Globus pallidus (tissue), 1 donor: Measurements from ENCODE around the gene CCDC187.

Source experiments
- DNase-seq: peaks from one replicate; pipeline ENCODE4 v3.0.0-alpha.2; 2015; ENCODE audit warnings: low spot score

CCDC187 gene

DNA sequence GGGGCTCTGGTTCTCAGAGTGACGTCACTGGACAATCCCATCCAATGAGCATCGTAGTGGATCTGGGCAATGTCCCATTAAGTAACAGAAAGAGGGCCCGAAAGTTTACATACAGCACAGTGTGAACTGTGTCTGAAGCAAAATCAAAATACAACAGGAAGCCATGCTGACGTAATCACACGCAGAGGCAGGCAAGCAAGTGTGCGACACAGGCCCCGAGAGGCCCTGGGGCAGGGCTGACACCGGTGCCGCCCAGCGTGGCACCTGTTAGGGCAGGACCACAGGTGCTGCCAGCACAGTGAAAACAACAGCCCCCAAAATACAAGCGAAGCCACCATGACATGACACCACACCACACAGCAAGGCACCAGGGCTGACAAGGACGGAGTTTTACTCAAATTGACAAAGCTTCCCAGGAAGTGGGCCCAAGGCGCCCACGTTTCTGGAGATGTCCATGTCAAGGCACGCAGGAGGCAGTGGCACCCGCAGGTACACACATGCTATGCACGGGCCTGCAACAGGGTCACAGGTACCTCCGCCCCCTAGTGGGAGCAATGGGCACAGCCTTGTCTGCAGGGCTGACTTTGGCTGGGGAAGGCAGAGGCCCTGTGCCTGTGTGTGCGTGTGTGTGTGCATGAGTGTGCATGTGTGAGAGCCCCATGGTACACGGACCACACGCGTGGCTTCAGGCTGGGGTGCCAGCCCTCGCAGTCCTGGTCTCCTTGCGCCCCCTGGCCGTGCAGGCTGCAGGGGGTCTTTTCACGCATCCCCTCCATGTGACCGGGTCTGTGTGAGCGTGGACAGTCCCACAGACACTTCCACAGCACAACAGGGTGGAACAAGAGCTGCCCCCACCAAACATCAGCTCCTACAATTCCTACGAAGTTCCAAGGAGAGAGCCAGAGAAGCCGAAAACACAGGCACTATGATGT is 77.9 kb downstream of the CCDC187 start:
- DNase-seq: no peak

- DNase-seq: no peak
Observed at GRCh38 chr9:136225366-136225747, 78.5 kb downstream of the CCDC187 start.

GRCh38 chr9:136223871-136224640 is 79.8 kb downstream of the CCDC187 start:
- no peak for DNase-seq

DNA sequence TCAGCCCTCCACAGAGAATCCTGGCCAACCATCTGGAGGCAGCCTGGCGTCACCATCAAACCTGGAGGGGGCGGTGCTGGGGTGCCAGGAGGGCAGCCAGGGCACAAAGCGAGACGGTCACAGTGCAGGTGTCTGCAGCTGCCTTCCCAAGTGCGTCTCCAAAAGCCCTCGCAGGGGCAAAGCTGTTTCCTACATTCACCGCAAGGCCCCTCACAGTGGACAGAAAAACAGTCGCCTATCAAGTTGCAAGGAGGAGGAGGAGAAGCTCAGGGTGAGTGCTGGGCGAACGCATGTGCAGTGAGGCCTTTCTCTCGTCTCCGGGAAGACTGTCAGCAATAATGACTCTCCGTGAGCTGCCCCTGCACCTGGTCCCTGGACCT is 81.0 kb downstream of the CCDC187 start:
- no peak for DNase-seq

- DNase-seq: no peak
Observed at GRCh38 chr9:136222166-136222905, 81.6 kb downstream of the CCDC187 start.

DNA sequence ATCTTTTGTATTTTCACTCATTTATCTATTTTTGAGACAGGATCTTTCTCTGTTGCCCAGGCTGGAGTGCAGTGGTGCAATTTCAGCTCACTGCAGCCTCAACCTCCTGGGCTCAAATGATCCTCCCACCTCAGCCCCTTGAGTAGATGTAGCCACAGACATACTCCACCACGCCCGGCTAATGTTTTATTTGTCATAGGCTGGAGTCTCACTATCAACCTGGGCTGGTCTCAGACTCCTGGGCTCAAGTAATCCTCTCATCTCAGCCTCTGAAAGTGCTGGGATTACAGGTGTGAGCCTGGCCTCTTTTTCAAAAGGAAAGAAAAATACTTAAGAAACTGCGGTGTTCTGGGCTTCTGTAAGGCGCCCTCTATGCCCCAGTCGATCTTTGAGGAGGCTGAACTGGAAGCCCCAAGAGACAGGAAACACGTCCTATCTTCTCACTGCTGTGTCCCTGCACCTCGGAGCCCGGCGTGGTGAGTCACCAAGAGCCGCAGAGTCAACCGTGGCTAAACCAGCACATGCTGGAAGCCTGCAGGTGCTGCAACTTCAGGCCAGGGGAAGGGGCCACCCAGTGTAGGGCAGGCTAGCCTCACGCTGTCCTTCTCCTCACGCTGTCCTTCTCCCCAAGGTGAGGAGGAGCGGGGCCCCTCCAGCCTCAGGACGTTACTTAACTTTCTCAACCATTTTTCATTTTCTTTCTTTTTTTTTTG is 83.7 kb downstream of the CCDC187 start:
- DNase-seq: no peak

GRCh38 chr9:136219276-136219675 is 84.6 kb downstream of the CCDC187 start:
- DNase-seq: no peak

DNA sequence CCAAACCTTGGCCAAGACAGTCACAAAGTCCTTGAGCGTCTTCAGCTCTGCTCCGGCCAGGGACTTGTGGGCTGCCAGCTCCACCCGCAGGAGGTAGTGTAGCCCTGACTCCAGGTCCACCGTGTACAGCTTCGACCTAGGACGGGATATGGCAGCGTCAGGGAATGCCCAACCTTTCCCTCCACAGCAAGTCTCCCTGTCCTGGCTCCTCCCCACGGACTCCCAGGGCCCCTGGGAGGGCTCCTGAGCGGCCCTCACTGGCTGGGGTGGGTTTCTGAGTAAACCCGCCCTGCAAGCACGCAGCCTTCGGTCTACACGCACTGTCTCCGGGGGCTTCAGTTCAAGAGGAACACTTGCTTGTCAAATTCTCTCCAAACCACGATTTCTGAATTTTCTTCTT is 85.2 kb downstream of the CCDC187 start:
- DNase-seq: no peak

- no peak for DNase-seq
Observed at GRCh38 chr9:136218271-136218670, 85.6 kb downstream of the CCDC187 start.

GRCh38 chr9:136216541-136217244 is 87.2 kb downstream of the CCDC187 start:
- DNase-seq: no peak

- no peak for DNase-seq
Observed at GRCh38 chr9:136213733-136214132, 90.2 kb downstream of the CCDC187 start.

DNA sequence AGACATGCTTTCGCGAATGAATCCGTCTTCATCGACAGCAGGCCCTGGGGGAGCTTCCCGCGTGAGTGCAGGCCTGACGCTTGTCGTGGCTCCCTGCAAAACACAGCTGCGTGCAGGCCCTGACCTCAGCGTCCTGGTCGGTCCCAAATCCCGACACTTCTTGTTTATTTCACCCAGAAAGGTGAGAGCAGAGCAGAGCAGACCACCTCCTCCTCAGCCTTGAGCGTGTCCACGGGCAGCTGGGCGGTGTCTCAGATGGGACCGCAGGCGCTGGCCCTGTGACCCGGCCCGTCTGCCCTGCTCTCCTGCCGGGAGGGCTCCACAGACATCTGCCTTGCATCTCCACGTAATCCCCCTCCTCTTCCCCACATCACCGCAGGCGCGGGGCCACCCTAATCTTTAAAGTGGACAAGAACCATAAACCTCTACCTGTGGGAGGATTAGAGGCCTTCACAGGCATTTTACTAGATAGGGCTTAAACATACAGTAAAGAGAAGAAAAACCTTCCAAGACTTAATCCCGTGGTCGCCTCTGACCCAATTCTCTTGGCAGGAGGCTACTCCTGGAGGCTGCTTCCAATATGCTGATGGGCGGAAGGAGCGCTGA is 91.4 kb downstream of the CCDC187 start:
- no peak for DNase-seq

DNA sequence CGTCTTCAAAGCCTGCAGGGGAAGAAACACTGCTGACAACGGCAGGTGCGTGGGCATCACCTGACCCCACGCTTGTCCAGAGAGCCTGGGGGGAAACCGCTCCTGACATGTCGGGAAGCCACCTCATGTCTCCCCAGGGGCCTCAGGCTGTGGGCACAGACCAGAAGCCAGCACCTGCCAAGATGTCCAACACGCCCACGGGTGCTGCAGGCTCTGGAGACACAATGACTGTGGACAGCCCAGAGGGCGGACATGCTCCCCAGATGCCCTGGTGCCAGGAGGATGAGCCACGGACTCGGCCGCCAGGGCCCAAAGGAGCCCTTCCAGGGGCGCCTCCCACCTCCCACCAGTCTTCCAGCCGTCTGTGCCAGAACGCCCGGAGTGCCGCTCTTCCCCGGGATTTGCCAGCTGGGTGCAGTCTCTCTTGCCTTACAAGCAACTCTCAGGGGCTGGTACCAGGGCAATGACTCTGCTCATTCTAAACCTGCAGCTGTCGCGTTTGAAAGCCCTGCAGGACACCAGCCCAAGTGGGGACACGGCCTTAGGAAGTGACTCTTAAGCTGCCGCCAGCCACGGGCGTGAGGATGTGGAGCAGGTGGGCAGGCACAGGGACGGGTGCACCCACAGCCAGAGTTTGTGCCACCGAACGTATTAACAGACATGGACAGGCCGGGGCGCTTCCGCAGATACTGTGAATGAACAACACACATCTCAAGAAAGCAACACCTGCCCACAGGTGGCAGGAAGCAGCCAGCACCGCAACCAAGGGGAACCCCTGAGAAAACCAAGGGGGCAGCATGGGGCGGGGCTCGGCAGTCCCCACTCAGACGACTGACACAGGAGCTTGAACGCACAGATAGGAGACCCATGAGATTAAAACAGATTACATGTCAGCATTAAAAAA is 92.2 kb downstream of the CCDC187 start:
- DNase-seq: no peak

DNA sequence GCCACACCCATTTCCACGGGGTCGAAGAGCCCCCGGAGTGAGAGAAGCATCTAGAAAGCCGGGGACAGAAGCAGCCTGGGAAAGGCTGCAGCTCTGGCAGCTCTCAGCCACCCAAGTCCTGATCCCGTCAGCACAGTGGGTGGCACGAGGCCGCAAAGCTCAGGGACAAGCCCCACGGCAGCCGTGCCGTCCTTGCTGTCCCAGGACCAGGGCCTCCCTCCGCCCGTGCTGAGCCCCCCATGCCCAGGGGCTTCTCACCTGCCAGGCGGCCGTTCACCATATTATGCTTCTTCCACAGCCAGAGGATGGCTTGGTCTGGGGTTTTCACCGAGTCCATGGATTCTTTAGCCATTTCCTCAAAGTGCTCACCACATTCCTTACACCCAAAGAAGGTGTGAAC is 92.9 kb downstream of the CCDC187 start:
- DNase-seq: no peak

- DNase-seq: no peak
Observed at GRCh38 chr9:136210276-136210675, 93.6 kb downstream of the CCDC187 start.

GRCh38 chr9:136209786-136210185 is 94.1 kb downstream of the CCDC187 start:
- DNase-seq: no peak

GRCh38 chr9:136209232-136209631 is 94.7 kb downstream of the CCDC187 start:
- DNase-seq: no peak

GRCh38 chr9:136208675-136209074 is 95.2 kb downstream of the CCDC187 start:
- no peak for DNase-seq

- DNase-seq: no peak
Observed at GRCh38 chr9:136207616-136208015, 96.3 kb downstream of the CCDC187 start.
